GM23248 (cell line): ENCODE data around the gene ALK.

ENCODE experiments used
- EZH2 ChIP-seq: fragments of 200-600 bp; sonication (generic); IDR thresholded peaks from 2 replicates; pipeline ENCODE4 v1.6.1; 2018; ENCODE audit warnings: antibody characterized with exemption, mild to moderate bottlenecking; ENCODE audit not compliant: insufficient read depth, poor library complexity, severe bottlenecking
- EZH2phosphoT487 ChIP-seq: fragments of 200-600 bp; sonication (generic); IDR thresholded peaks from 2 replicates; pipeline ENCODE4 v1.6.1; 2018; ENCODE audit warnings: antibody characterized with exemption, moderate library complexity, mild to moderate bottlenecking, low read depth; ENCODE audit not compliant: insufficient read depth

- TF ChIP-seq EZH2 (no peak), EZH2phosphoT487 (no peak)
Measured at GRCh38 chr2:29155578-29155977, 765.8 kb downstream of the ALK start.
